K562 (cell line): Measurements from ENCODE around the gene ZC3H12C. TPM values are rescaled to one million over a fixed set of nuclear protein-coding genes. Genes with fewer than 3 reads are reported as not detected.

ENCODE experiments used
- BCL6 ChIP-seq: fragments of 250-450 bp; sonication (Bioruptor Pico); IDR thresholded peaks from 2 replicates; pipeline ENCODE4 v1.4.0; 2020
- CREB3 ChIP-seq: fragments of 450-650 bp; conservative IDR thresholded peaks from 2 replicates; pipeline ENCODE4 v1.6.1; 2016; ENCODE audit warnings: missing genetic modification characterization, low read depth, mild to moderate bottlenecking, missing compliant biosample characterization, moderate library complexity
- CTBP1 ChIP-seq: fragments of 450-650 bp; IDR thresholded peaks from 2 replicates; pipeline ENCODE4 v1.6.1; 2016; ENCODE audit warnings: borderline replicate concordance
- ELF1 ChIP-seq: fragments of 200-800 bp; sonication (Bioruptor generic); IDR thresholded peaks from 2 replicates; pipeline ENCODE4 v1.6.1; 2016; ENCODE audit warnings: missing genetic modification characterization, missing compliant biosample characterization
- FOXO4 ChIP-seq: fragments of 450-650 bp; formaldehyde crosslinking; IDR thresholded peaks from 2 replicates; pipeline ENCODE4 v1.4.0; 2020; ENCODE audit warnings: mild to moderate bottlenecking, moderate library complexity
- GABPA ChIP-seq: fragments of 200-800 bp; sonication (Bioruptor generic); conservative IDR thresholded peaks from 2 replicates; pipeline ENCODE4 v1.6.1; 2016; ENCODE audit warnings: low read depth, missing genetic modification characterization, missing compliant biosample characterization
- KAT2B ChIP-seq: IDR thresholded peaks from one replicate; pipeline ENCODE4 v1.6.1; 2012; ENCODE audit warnings: low read depth, mild to moderate bottlenecking, control low read depth, inconsistent platforms, low read length, moderate library complexity
- NFE2L1 ChIP-seq: fragments of 450-650 bp; IDR thresholded peaks from 2 replicates; pipeline ENCODE4 v1.6.1; 2016; ENCODE audit warnings: missing genetic modification characterization, low read depth, mild to moderate bottlenecking, missing compliant biosample characterization, moderate library complexity, borderline replicate concordance
- NFIX ChIP-seq: fragments of 250-450 bp; sonication (Bioruptor Pico); IDR thresholded peaks from 2 replicates; pipeline ENCODE4 v1.4.0; 2020; ENCODE audit warnings: low read depth, mild to moderate bottlenecking, moderate library complexity
- RCOR1 ChIP-seq, 2 experiments: IDR thresholded peaks; 2 replicates each; pipeline ENCODE4 v1.6.1; 2012; ENCODE audit warnings: low read depth in 2 of 2, low read length in 2 of 2, borderline replicate concordance in 1 of 2, improper control_type of control experiment in 1 of 2
- RFX5 ChIP-seq: IDR thresholded peaks from 2 replicates; pipeline ENCODE4 v1.6.1; 2011; ENCODE audit warnings: low read depth, mild to moderate bottlenecking, improper control_type of control experiment, low read length
- SMARCA5 ChIP-seq: fragments of 450-650 bp; IDR thresholded peaks from 2 replicates; pipeline ENCODE4 v1.6.1; 2016
- SMARCE1 ChIP-seq: fragments of 450-650 bp; IDR thresholded peaks from 2 replicates; pipeline ENCODE4 v1.7.1; 2016; ENCODE audit warnings: mild to moderate bottlenecking
- SUPT5H ChIP-seq: fragments of 450-650 bp; IDR thresholded peaks from 2 replicates; pipeline ENCODE4 v1.6.1; 2016
- ZBTB12 ChIP-seq: fragments of 250-450 bp; sonication (Bioruptor Pico); IDR thresholded peaks from 2 replicates; pipeline ENCODE4 v1.4.0; 2020
- ZKSCAN3 ChIP-seq: fragments of 250-450 bp; sonication (Bioruptor Pico); IDR thresholded peaks from 2 replicates; pipeline ENCODE4 v1.4.0; 2020
- ZNF212 ChIP-seq: fragments of 450-650 bp; formaldehyde crosslinking; IDR thresholded peaks from 2 replicates; pipeline ENCODE4 v1.4.0; 2020; ENCODE audit warnings: mild to moderate bottlenecking
- ZNF217 ChIP-seq: sonication (generic); formaldehyde crosslinking; IDR thresholded peaks from 2 replicates; pipeline ENCODE4 v1.8.0; 2022; ENCODE audit warnings: mild to moderate bottlenecking, missing genetic modification reagents
- ZNF3 ChIP-seq: fragments of 250-450 bp; sonication (Bioruptor Pico); IDR thresholded peaks from 2 replicates; pipeline ENCODE4 v1.5.0; 2021; ENCODE audit warnings: mild to moderate bottlenecking, moderate library complexity
- ZNF445 ChIP-seq: fragments of 250-450 bp; sonication (Bioruptor Pico); IDR thresholded peaks from 2 replicates; pipeline ENCODE4 v1.4.0; 2020; ENCODE audit warnings: low read depth, mild to moderate bottlenecking, moderate library complexity
- ZNF449 ChIP-seq: fragments of 250-450 bp; sonication (Bioruptor Pico); IDR thresholded peaks from 2 replicates; pipeline ENCODE4 v1.8.0; 2022; ENCODE audit warnings: moderate library complexity, mild to moderate bottlenecking, inconsistent platforms
- ZNF561 ChIP-seq: fragments of 450-650 bp; formaldehyde crosslinking; conservative IDR thresholded peaks from 2 replicates; pipeline ENCODE4 v1.4.0; 2020; ENCODE audit warnings: mild to moderate bottlenecking, moderate library complexity
- ZNF57 ChIP-seq: fragments of 450-650 bp; formaldehyde crosslinking; IDR thresholded peaks from 2 replicates; pipeline ENCODE4 v1.4.0; 2020; ENCODE audit warnings: mild to moderate bottlenecking, moderate library complexity
- ZNF695 ChIP-seq: fragments of 450-650 bp; formaldehyde crosslinking; IDR thresholded peaks from 2 replicates; pipeline ENCODE4 v1.4.0; 2020; ENCODE audit warnings: mild to moderate bottlenecking, moderate library complexity
- ZNF76 ChIP-seq: fragments of 250-450 bp; sonication (Bioruptor Pico); IDR thresholded peaks from 2 replicates; pipeline ENCODE4 v1.4.0; 2020; ENCODE audit warnings: mild to moderate bottlenecking, moderate library complexity, borderline replicate concordance
- polyA plus RNA-seq, 8 experiments: library from polyadenylated mRNA; depleted of rRNA in 4 of 8; stranded (reverse) in 5 of 8; unstranded in 3 of 8; fragments of >200 nt; fragmentation: Nextera tagmentation in 2 of 8; fragmentation: Illumina TruSeq in 1 of 8; extraction: Ambion mirVana in 2 of 8; extraction: Trizol in 1 of 8; gene quantifications; 2 replicates each; pipeline versions ENCODE4 v1.2.1 to v1.2.3, GENCODE V29; 2011 to 2014; ENCODE audit warnings: inconsistent platforms in 1 of 8, missing spikeins in 1 of 8
- total RNA-seq, 7 experiments: library from RNA; depleted of rRNA in 6 of 7; stranded (reverse); fragments of >200 nt in 6 of 7; fragmentation: Illumina TruSeq in 2 of 7; extraction: Trizol in 2 of 7; gene quantifications; 2 replicates each; pipeline versions ENCODE4 v1.2.1 to v1.2.3, GENCODE V29; 2011 to 2021; ENCODE audit warnings: low replicate concordance in 1 of 7

Gene ZC3H12C
- total and polyA plus RNA-seq, 9 of the 15 experiments (the other 6 are each of a cell fraction or from before 2014, with no cell fraction given), result 0.56 to 5.9 (median 3.3) TPM

GRCh38 chr11:110075847-110076208, 17.4 kb upstream of the ZC3H12C start (continued):
- TF ChIP-seq ZNF695 (CRISPR knock-in tag) (peak; percentile 84; the same call in 1 of the 2 replicates), ZKSCAN3 (CRISPR knock-in tag) (0 out of 2 replicates have a peak, but pooled peaks have one; percentile 19), BCL6 (CRISPR knock-in tag) (0 out of 2 replicates have a peak, but pooled peaks have one; percentile 74), ELF1 (tag) (no peak), ZNF212 (CRISPR knock-in tag) (0 out of 2 replicates have a peak, but pooled peaks have one; percentile 32), FOXO4 (CRISPR knock-in tag) (no peak), ZBTB12 (0 out of 2 replicates have a peak, but pooled peaks have one; percentile 15), RFX5 (no peak), ZNF57 (CRISPR knock-in tag) (0 out of 2 replicates have a peak, but pooled peaks have one; percentile 54), SMARCE1 (no peak), CTBP1 (no peak), ZNF3 (CRISPR knock-in tag) (no peak), SMARCA5 (no peak), NFE2L1 (tag) (peak; percentile 24; the same call in 1 of the 2 replicates), GABPA (tag) (no peak), NFIX (CRISPR knock-in tag) (peak; percentile 44; the same call in 1 of the 2 replicates), ZNF449 (CRISPR knock-in tag) (peak; percentile 86), KAT2B (no peak), CREB3 (peak; percentile 86), RCOR1 (IDR thresholded peaks at IDR 0.05; ENCODE audit: borderline replicate concordance in 1 of 2, low read depth in 2 of 2, low read length in 2 of 2) (no peak), ZNF445 (0 out of 2 replicates have a peak, but pooled peaks have one; percentile 25), ZNF217 (no peak), ZNF561 (0 out of 2 replicates have a peak, but pooled peaks have one; percentile 32), SUPT5H (no peak), ZNF76 (CRISPR knock-in tag) (peak; percentile 83; the same call in 1 of the 2 replicates)
